DND-41 (cell line): Measurements from ENCODE around the gene LRRN2.
A peak's percentile ranks its signal among the peaks of the same experiment; 100 is the strongest.

Source experiments
- ATAC-seq: fragments of 200-7000 bp; cut with Tn5 transposase; 3 replicates; pipeline ENCODE4 v1.9.1; 2021; ENCODE audit warnings: low read depth; ENCODE audit not compliant: insufficient read depth
- DNase-seq: peaks from one replicate; pipeline ENCODE4 v3.0.0-alpha.2; 2020
- H2AFZ ChIP-seq: 2 replicates; pipeline ENCODE4 v1.6.0; 2012; ENCODE audit warnings: low read depth, low read length
- H3K27ac ChIP-seq: 2 replicates; pipeline ENCODE4 v1.5.1; 2012; ENCODE audit warnings: low read length, inconsistent platforms
- H3K27me3 ChIP-seq: fragments of 200-600 bp; sonication (generic); 2 replicates; pipeline ENCODE4 v1.6.0; 2012; ENCODE audit warnings: low read length, mild to moderate bottlenecking, inconsistent platforms; ENCODE audit not compliant: insufficient read depth, poor library complexity
- H3K36me3 ChIP-seq: 2 replicates; pipeline ENCODE4 v1.5.1; 2012; ENCODE audit warnings: low read length, inconsistent platforms; ENCODE audit not compliant: insufficient read depth
- H3K4me1 ChIP-seq: 2 replicates; pipeline ENCODE4 v1.5.1; 2012; ENCODE audit warnings: mild to moderate bottlenecking, low read length; ENCODE audit not compliant: insufficient read depth
- H3K4me2 ChIP-seq: 2 replicates; pipeline ENCODE4 v1.6.0; 2012; ENCODE audit warnings: mild to moderate bottlenecking, moderate library complexity, low read length, inconsistent platforms; ENCODE audit not compliant: insufficient read depth
- H3K4me3 ChIP-seq, 2 experiments: fragments of 200-600 bp in 1 of 2; shearing (Covaris generic) in 1 of 2; 2 replicates each; pipeline ENCODE4 v1.5.1; 2012 to 2016; ENCODE audit warnings: inconsistent platforms in 2 of 2, low read length in 2 of 2, mild to moderate bottlenecking in 2 of 2, low read depth in 1 of 2, moderate library complexity in 1 of 2
- H3K79me2 ChIP-seq: 2 replicates; pipeline ENCODE4 v1.6.0; 2012; ENCODE audit warnings: low read length, inconsistent platforms; ENCODE audit not compliant: insufficient read depth
- H3K9ac ChIP-seq: 2 replicates; pipeline ENCODE4 v1.6.0; 2012; ENCODE audit warnings: low read depth, mild to moderate bottlenecking, inconsistent platforms, low read length, moderate library complexity
- H3K9me3 ChIP-seq: 2 replicates; pipeline ENCODE4 v1.5.1; 2012; ENCODE audit warnings: low read length, moderate library complexity, mild to moderate bottlenecking, inconsistent platforms; ENCODE audit not compliant: insufficient read depth, severe bottlenecking
- H4K20me1 ChIP-seq: 2 replicates; pipeline ENCODE4 v1.6.0; 2012; ENCODE audit warnings: low read length; ENCODE audit not compliant: insufficient read depth
- CTCF ChIP-seq: IDR thresholded peaks from 2 replicates; pipeline ENCODE4 v1.5.1; 2012; ENCODE audit warnings: borderline replicate concordance, low read length, moderate library complexity, mild to moderate bottlenecking; ENCODE audit not compliant: poor library complexity, severe bottlenecking; ENCODE audit errors: extremely low read depth
- EZH2 ChIP-seq: IDR thresholded peaks from 3 replicates; pipeline ENCODE4 v1.6.1; 2012; ENCODE audit warnings: borderline replicate concordance, low read depth, mild to moderate bottlenecking, moderate library complexity, low read length, inconsistent platforms; ENCODE audit not compliant: severe bottlenecking

Gene LRRN2

GRCh38 chr1:204647114-204647804 lies 38.3 kb downstream of the LRRN2 start:
- Histone ChIP-seq H3K4me3 (no peak overlapping the region), H4K20me1 (no peaks in the 10 kb centered on the region), H3K4me2 (no peak overlapping the region), H3K9ac (no peak overlapping the region), H3K9me3 (no peaks in the 10 kb centered on the region), H2AFZ (no peak overlapping the region), H3K27ac (no peak overlapping the region), H3K27me3 (peaks cover 25% of the 10 kb centered on the region), H3K79me2 (no peaks in the 10 kb centered on the region), H3K36me3 (no peaks in the 10 kb centered on the region), H3K4me1 (no peaks in the 10 kb centered on the region; the same call in 1 of the 2 replicates)
- DNase-seq (peak; percentile 53), ATAC-seq (peak; percentile 54)
- TF ChIP-seq CTCF (no peak), EZH2 (no peak)

- no peaks in the 10 kb centered on the region for H3K79me2 ChIP-seq
- no peak overlapping the region for H3K4me2 ChIP-seq
- H4K20me1 ChIP-seq, result no peaks in the 10 kb centered on the region
- H3K4me1 ChIP-seq, result no peaks in the 10 kb centered on the region
- H3K9ac ChIP-seq, result no peak overlapping the region
- DNase-seq (no peak), ATAC-seq (no peak)
- H3K27me3 ChIP-seq, result peaks cover 9% of the 10 kb centered on the region
- no peak for TF ChIP-seq CTCF
- TF ChIP-seq EZH2, result no peak
- no peaks in the 10 kb centered on the region for H3K36me3 ChIP-seq
- no peaks in the 10 kb centered on the region for H3K9me3 ChIP-seq
- H3K4me3 ChIP-seq, result no peak overlapping the region
- H3K27ac ChIP-seq, result no peak overlapping the region
- H2AFZ ChIP-seq, result no peak overlapping the region
These were observed 39.9 kb downstream of the LRRN2 start for GRCh38 chr1:204645666-204646065.

- no peak overlapping the region for H3K27ac ChIP-seq
- H3K4me3 ChIP-seq, result no peak overlapping the region
- no peaks in the 10 kb centered on the region for H3K4me1 ChIP-seq
- H3K27me3 ChIP-seq, result peaks cover 5% of the 10 kb centered on the region
- H3K4me2 ChIP-seq, result no peak overlapping the region
- DNase-seq (no peak), ATAC-seq (no peak)
- H3K79me2 ChIP-seq, result no peaks in the 10 kb centered on the region
- no peak overlapping the region for H2AFZ ChIP-seq
- no peaks in the 10 kb centered on the region for H3K36me3 ChIP-seq
- TF ChIP-seq CTCF, result no peak
- TF ChIP-seq EZH2, result no peak
- H3K9me3 ChIP-seq, result no peaks in the 10 kb centered on the region
- H4K20me1 ChIP-seq, result no peaks in the 10 kb centered on the region
- no peak overlapping the region for H3K9ac ChIP-seq
These were observed 40.3 kb downstream of the LRRN2 start for GRCh38 chr1:204645251-204645650.

- H3K27ac ChIP-seq, result no peak overlapping the region
- H3K36me3 ChIP-seq, result no peaks in the 10 kb centered on the region
- no peak overlapping the region for H3K9ac ChIP-seq
- no peak overlapping the region for H3K4me3 ChIP-seq
- peaks cover 4% of the 10 kb centered on the region for H3K27me3 ChIP-seq
- TF ChIP-seq CTCF (no peak), EZH2 (no peak)
- ATAC-seq, result no peak
- H2AFZ ChIP-seq, result no peak overlapping the region
- no peak overlapping the region for H3K4me2 ChIP-seq
- DNase-seq, result no peak
- no peaks in the 10 kb centered on the region for H3K4me1 ChIP-seq
- no peaks in the 10 kb centered on the region for H4K20me1 ChIP-seq
- no peaks in the 10 kb centered on the region for H3K79me2 ChIP-seq
- H3K9me3 ChIP-seq, result no peaks in the 10 kb centered on the region
These were observed 42.0 kb downstream of the LRRN2 start for GRCh38 chr1:204643503-204643902.
